Endothelial cell of umbilical vein (primary cell): ENCODE measurements around the gene ABHD14A. TPM values are rescaled to one million over a fixed set of nuclear protein-coding genes. Genes with fewer than 3 reads are reported as not detected.

Source experiments
- BruUV-seq: library from RNA; stranded (reverse); fragments of 400-500 nt; replicated peaks from 2 replicates; lab custom pipeline; 2021; lab: Mats Ljungman, UMichigan
- CTCF ChIA-PET: fragments of 300-600, 350-600 bp; sonication (Branson Sonifier 250); formaldehyde crosslinking; loops from one replicate; lab custom pipeline; 2021; ENCODE audit warnings: antibody characterized with exemption, inconsistent platforms; lab: Charles Lee
- POLR2A ChIA-PET: fragments of 300-600, 350-600 bp; sonication (Branson Sonifier 250); formaldehyde crosslinking; loops from one replicate; lab custom pipeline; 2021; ENCODE audit warnings: antibody characterized with exemption, inconsistent platforms; lab: Charles Lee
- DNase-seq: peaks from one replicate; pipeline ENCODE4 v3.0.0-alpha.2; 2011; ENCODE audit warnings: low read depth, low spot score
- FAIRE-seq: peaks from 2 replicates; lab custom pipeline; 2011; peaks lifted over from hg19 to GRCh38; lab: Jason Lieb, UNC
- H2AFZ ChIP-seq: 2 replicates; pipeline ENCODE4 v1.6.0; 2012; ENCODE audit warnings: low read depth, low read length, control low read depth, inconsistent platforms
- H3K27ac ChIP-seq: 2 replicates; pipeline ENCODE4 v1.5.1; 2011; ENCODE audit warnings: low read depth, mild to moderate bottlenecking, control low read depth, low read length, moderate library complexity; ENCODE audit not compliant: insufficient read depth
- H3K27me3 ChIP-seq, 2 experiments: 2 replicates each; pipeline versions ENCODE4 v1.6.0 to v1.6.1; 2011; ENCODE audit warnings: low read length in 2 of 2, mixed read lengths in 1 of 2; ENCODE audit not compliant: control insufficient read depth in 2 of 2, insufficient read depth in 2 of 2
- H3K36me3 ChIP-seq, 2 experiments: 2 replicates in 1 of 2; 3 replicates in 1 of 2; pipeline ENCODE4 v1.5.1; 2011; ENCODE audit warnings: low read length in 2 of 2, mild to moderate bottlenecking in 1 of 2, moderate library complexity in 1 of 2; ENCODE audit not compliant: control insufficient read depth in 2 of 2, insufficient read depth in 2 of 2; ENCODE audit errors: extremely low read depth in 1 of 2
- H3K4me1 ChIP-seq: 3 replicates; pipeline ENCODE4 v1.5.1; 2011; ENCODE audit warnings: mild to moderate bottlenecking, low read length; ENCODE audit not compliant: control insufficient read depth, insufficient read depth; ENCODE audit errors: extremely low read depth
- H3K4me2 ChIP-seq: 2 replicates; pipeline ENCODE4 v1.6.1; 2011; ENCODE audit warnings: low read length, control low read depth, mixed read lengths; ENCODE audit not compliant: insufficient read depth
- H3K4me3 ChIP-seq, 3 experiments: fragments of 200-600 bp in 1 of 3; sonication (generic), shearing (Covaris generic) in 1 of 3; replicated peaks in 1 of 3; 2 replicates each; pipeline ENCODE4 v1.5.1; 2011 to 2016; ENCODE audit warnings: control low read depth in 3 of 3, low read length in 3 of 3, mild to moderate bottlenecking in 2 of 3, inconsistent platforms in 1 of 3, low read depth in 1 of 3, moderate library complexity in 1 of 3; ENCODE audit not compliant: insufficient read depth in 1 of 3
- H3K79me2 ChIP-seq: 2 replicates; pipeline ENCODE4 v1.6.0; 2012; ENCODE audit warnings: low read length, inconsistent platforms; ENCODE audit not compliant: control insufficient read depth, insufficient read depth
- H3K9ac ChIP-seq: replicated peaks from 2 replicates; pipeline ENCODE3; 2011; ENCODE audit warnings: low read length, control low read depth; ENCODE audit not compliant: insufficient read depth; ENCODE audit errors: extremely low read depth
- H3K9me1 ChIP-seq: replicated peaks from 3 replicates; pipeline ENCODE4 v1.6.0; 2011; ENCODE audit warnings: mild to moderate bottlenecking, low read length; ENCODE audit not compliant: control insufficient read depth, insufficient read depth; ENCODE audit errors: extremely low read depth
- H3K9me3 ChIP-seq: replicated peaks from 2 replicates; pipeline ENCODE4 v1.5.1; 2012; ENCODE audit warnings: low read length, inconsistent platforms; ENCODE audit not compliant: control insufficient read depth, insufficient read depth
- H4K20me1 ChIP-seq: replicated peaks from 2 replicates; pipeline ENCODE3; 2011; ENCODE audit warnings: mild to moderate bottlenecking, low read length; ENCODE audit not compliant: control insufficient read depth, insufficient read depth; ENCODE audit errors: extremely low read depth
- GATA2 ChIP-seq: IDR thresholded peaks from 2 replicates; pipeline ENCODE4 v1.7.0; 2011; ENCODE audit warnings: low read depth, mild to moderate bottlenecking, moderate library complexity, mixed read lengths, low read length; ENCODE audit not compliant: insufficient read length, insufficient read depth
- JUN ChIP-seq: IDR thresholded peaks from 2 replicates; pipeline ENCODE4 v1.6.1; 2011; ENCODE audit warnings: borderline replicate concordance, low read depth; ENCODE audit not compliant: insufficient read length, insufficient read depth
- POLR2AphosphoS5 ChIP-seq: IDR thresholded peaks from 2 replicates; pipeline ENCODE4 v1.6.1; 2012; ENCODE audit warnings: low read depth, mild to moderate bottlenecking, control low read depth, low read length, moderate library complexity; ENCODE audit not compliant: insufficient read depth
- dilution Hi-C: fragments of 300-500 bp; cut with MboI; formaldehyde crosslinking; loops from one replicate; pipeline ENCODE4 v1.15.0; 2019; ENCODE audit warnings: low sequenced_read_pairs; ENCODE audit not compliant: extremely low pct_ligation_motif_present
- intact Hi-C: fragments of 100-400 bp; cut with micrococcal nuclease; formaldehyde crosslinking; loops from one replicate; pipeline ENCODE4 v1.10.0; 2022
- polyA plus RNA-seq, 4 experiments: library from polyadenylated mRNA; depleted of rRNA in 3 of 4; stranded (reverse) in 3 of 4; unstranded in 1 of 4; fragments of >200 nt; gene quantifications; 2 replicates each; pipeline versions ENCODE4 v1.2.1 to v1.2.3, GENCODE V29; 2011 to 2012; ENCODE audit warnings: missing spikeins in 1 of 4
- total RNA-seq: library from RNA; stranded (reverse); gene quantifications from 2 replicates; pipeline ENCODE4 v1.2.3, GENCODE V29; 2021

The ABHD14A gene
- total and polyA plus RNA-seq, 2 donors (not counting 3 experiments of a cell fraction or from before 2014, with no cell fraction given): 6.6 to 23.7 TPM

DNA sequence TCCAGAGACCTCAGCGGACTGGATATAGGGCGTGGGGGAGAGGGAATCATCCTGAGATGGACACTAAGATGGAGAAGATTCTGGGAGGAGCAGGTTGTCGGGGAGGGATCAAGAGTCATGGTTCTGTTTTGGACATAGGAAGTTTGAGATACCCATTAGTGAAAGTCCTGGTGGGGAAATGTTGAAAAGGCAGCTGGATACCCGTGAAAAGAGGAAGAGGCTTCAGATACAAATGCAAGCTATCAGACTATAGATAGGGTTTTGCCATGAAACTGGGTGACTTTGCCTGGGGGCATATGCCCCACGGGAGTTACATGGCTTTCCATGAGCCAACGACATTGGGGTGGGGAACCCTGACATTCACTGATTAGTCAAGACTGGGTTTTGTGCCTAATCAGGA is 20.8 kb upstream of the ABHD14A start:
- no peak for FAIRE-seq
- DNase-seq: no peak
- BruUV-seq: no TSS peak
- CTCF ChIA-PET: interaction anchor here (1.0 kb wide), 2 partner anchors 13 to 20 kb away, joined by 3 to 4 read pairs; partner anchors contain the start of genes ABHD14B and RRP9
- no peak for TF ChIP-seq JUN
- Histone ChIP-seq H3K79me2 (no peaks in the 10 kb centered on the region), H3K9ac (no peak overlapping the region), H3K9me3 (no peaks in the 10 kb centered on the region), H3K27ac (no peak overlapping the region), H3K4me3 (no peak overlapping the region), H4K20me1 (no peaks in the 10 kb centered on the region), H3K9me1 (no peaks in the 10 kb centered on the region), H3K4me1 (no peaks in the 10 kb centered on the region), H3K4me2 (no peak overlapping the region), H3K36me3 (no peaks in the 10 kb centered on the region), H3K27me3 (peaks cover 7 to 13% of the 10 kb centered on the region in 2 experiments), H2AFZ (no peak overlapping the region)
- POLR2A ChIA-PET: interaction anchor here (1.6 kb wide), 1 partner anchor 12 kb away, joined by 4 read pairs; the partner anchor contains the start of genes PARP3 and RRP9
- dilution Hi-C loops: no loop called here
- intact Hi-C loops: no loop called here

DNA sequence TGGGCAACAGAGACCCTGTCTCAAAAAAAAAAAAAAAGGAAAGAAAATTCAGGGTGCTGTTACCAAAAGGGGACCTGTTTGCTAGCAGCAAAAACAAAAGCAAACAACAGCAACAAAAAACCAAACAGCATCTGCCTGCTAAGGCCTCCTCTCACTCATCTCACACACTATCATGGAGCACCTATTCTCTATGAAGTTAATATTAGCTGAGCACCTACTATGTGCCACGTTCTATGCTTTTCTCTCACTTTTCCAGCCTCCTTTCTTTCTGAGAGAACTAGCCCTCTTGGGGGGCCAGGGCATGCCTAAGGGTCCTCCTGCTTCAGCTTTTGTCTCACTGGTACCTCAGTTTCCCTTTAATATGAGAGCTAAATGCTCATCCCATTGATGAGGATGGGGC is 20.2 kb upstream of the ABHD14A start:
- TF ChIP-seq GATA2 (no peak), POLR2AphosphoS5 (no peak)
- no peak overlapping the region for H3K4me3 ChIP-seq
- no peak overlapping the region for H2AFZ ChIP-seq
- intact Hi-C loops (no loop called here), dilution Hi-C loops (no loop called here)
- ChIA-PET CTCF (no interaction called here), POLR2A (no interaction called here)
- H3K36me3 ChIP-seq: peaks cover 0 to 2% of the 10 kb centered on the region in 2 experiments
- no peaks in the 10 kb centered on the region for H3K4me1 ChIP-seq
- H3K9me3 ChIP-seq: no peaks in the 10 kb centered on the region
- FAIRE-seq (no peak), DNase-seq (no peak)
- BruUV-seq: no TSS peak
- no peaks in the 10 kb centered on the region for H3K9me1 ChIP-seq
- no peaks in the 10 kb centered on the region for H3K79me2 ChIP-seq
- no peak overlapping the region for H3K27ac ChIP-seq
- H3K27me3 ChIP-seq: peaks cover 7 to 13% of the 10 kb centered on the region in 2 experiments
- no peak overlapping the region for H3K4me2 ChIP-seq
- no peaks in the 10 kb centered on the region for H4K20me1 ChIP-seq
- H3K9ac ChIP-seq: no peak overlapping the region
